Measurements from ENCODE around the gene TMEM229B. TPM values are rescaled to one million over a fixed set of nuclear protein-coding genes. Genes with fewer than 3 reads are reported as not detected.

The TMEM229B gene
- total RNA-seq, 1 experiment from 2014 or later: 0.71 TPM

GRCh38 chr14:67522270-67522669, 33.7 kb upstream of the TMEM229B start:
- Histone ChIP-seq H2AFZ (ENCODE audit: low read depth, low read length, poor library complexity, severe bottlenecking) (no peak overlapping the region), H4K20me1 (ENCODE audit: insufficient read depth) (no peaks in the 10 kb centered on the region), H3K9me3 (ENCODE audit: control insufficient read depth in 1 of 2, insufficient read depth in 1 of 2, low read depth in 1 of 2, low read length in 2 of 2) (no peaks in the 10 kb centered on the region), H3K4me2 (ENCODE audit: low read length) (no peak overlapping the region), H3K27ac (ENCODE audit: low read depth, low read length) (no peak overlapping the region), H3K79me2 (ENCODE audit: insufficient read depth, low read length) (no peaks in the 10 kb centered on the region), H3K9ac (ENCODE audit: low read length) (no peak overlapping the region), H3K4me3 (replicated peaks in 1 of 2; ENCODE audit: low read depth in 1 of 2, low read length in 2 of 2) (no peak overlapping the region), H3K4me1 (ENCODE audit: control insufficient read depth in 1 of 2, insufficient read depth in 2 of 2, low read length in 2 of 2) (peaks cover 0 to 11% of the 10 kb centered on the region in 2 experiments; a peak in 2 of 4 replicates), H3K36me3 (ENCODE audit: control insufficient read depth in 1 of 2, insufficient read depth in 2 of 2, low read length in 2 of 2) (no peaks in the 10 kb centered on the region), H3K27me3 (ENCODE audit: insufficient read depth, low read length) (peaks cover 29% of the 10 kb centered on the region; the same call in 1 of the 2 replicates), H3K9me2 (ENCODE audit: insufficient read depth) (no peaks in the 10 kb centered on the region)
- DNase-seq (ENCODE audit: low read depth, low spot score) (no peak), ATAC-seq (no peak)
- no TSS peak for BruUV-seq (replicated peaks)
- CTCF ChIA-PET: no interaction called here
- no peak for TF ChIP-seq ZBTB33 (IDR thresholded peaks at IDR 0.05; ENCODE audit: extremely low read depth, insufficient replicate concordance, low read length)
- TF ChIP-seq ZNF274 (IDR thresholded peaks at IDR 0.05; ENCODE audit: low read depth, low read length): no peak
- no peak for TF ChIP-seq CBX3 (IDR thresholded peaks at IDR 0.05; ENCODE audit: low read depth)
- TF ChIP-seq ELF1 (IDR thresholded peaks at IDR 0.05; ENCODE audit: borderline replicate concordance, low read depth): no peak
- no peak for TF ChIP-seq CEBPB (IDR thresholded peaks at IDR 0.05; ENCODE audit: low read depth)
- TF ChIP-seq EZH2 (IDR thresholded peaks at IDR 0.05): no peak
- no peak for TF ChIP-seq ZFX (IDR thresholded peaks at IDR 0.05)
- no peak for TF ChIP-seq MAX (IDR thresholded peaks at IDR 0.05)
- TF ChIP-seq ATF3 (IDR thresholded peaks at IDR 0.05): no peak
- no peak for TF ChIP-seq SP1 (IDR thresholded peaks at IDR 0.05; ENCODE audit: low read depth)
- TF ChIP-seq SIN3A (IDR thresholded peaks at IDR 0.05; ENCODE audit: low read depth): no peak
- no peak for TF ChIP-seq SRF (IDR thresholded peaks at IDR 0.05; ENCODE audit: low read depth)
- TF ChIP-seq EGR1 (IDR thresholded peaks at IDR 0.05; ENCODE audit: low read depth): no peak
- TF ChIP-seq TCF7L2 (IDR thresholded peaks at IDR 0.05; ENCODE audit: borderline replicate concordance, extremely low read depth, insufficient read depth, insufficient read length): no peak
- no peak for TF ChIP-seq FOSL1 (IDR thresholded peaks at IDR 0.05; ENCODE audit: low read depth)
- no peak for TF ChIP-seq CTCF (IDR thresholded peaks at IDR 0.05 in 2 of 3, conservative IDR thresholded peaks at IDR 0.05 in 1 of 3; ENCODE audit: borderline replicate concordance in 1 of 3, insufficient read depth in 1 of 3, low read depth in 2 of 3, low read length in 2 of 3)
- TF ChIP-seq EZH2phosphoT487 (IDR thresholded peaks at IDR 0.05; ENCODE audit: borderline replicate concordance): no peak
- POLR2A ChIA-PET: no interaction called here
- intact Hi-C loops (cut with micrococcal nuclease): no loop called here
- RAD21 ChIA-PET (ENCODE audit: low non-redundant PET in 1 of 2, low total read pairs in 2 of 2, uncharacterized antibody in 2 of 2, unreplicated experiment in 2 of 2): no interaction called here

Data from HCT116 (cell line).